IPS-NIHi7 (cell line): ENCODE results near the gene RCBTB2.

ENCODE experiments used
- DNase-seq: peaks from one replicate; pipeline ENCODE4 v3.0.0; 2012; ENCODE audit warnings: mixed read lengths; ENCODE audit errors: extremely low spot score

RCBTB2 gene

GRCh38 chr13:48531416-48532255 lies 1.2 kb downstream of the RCBTB2 start:
- no peak for DNase-seq

GRCh38 chr13:48530833-48531232 lies 2.0 kb downstream of the RCBTB2 start:
- no peak for DNase-seq

- DNase-seq: no peak
Measured at GRCh38 chr13:48528720-48529119, 4.2 kb downstream of the RCBTB2 start.

DNA sequence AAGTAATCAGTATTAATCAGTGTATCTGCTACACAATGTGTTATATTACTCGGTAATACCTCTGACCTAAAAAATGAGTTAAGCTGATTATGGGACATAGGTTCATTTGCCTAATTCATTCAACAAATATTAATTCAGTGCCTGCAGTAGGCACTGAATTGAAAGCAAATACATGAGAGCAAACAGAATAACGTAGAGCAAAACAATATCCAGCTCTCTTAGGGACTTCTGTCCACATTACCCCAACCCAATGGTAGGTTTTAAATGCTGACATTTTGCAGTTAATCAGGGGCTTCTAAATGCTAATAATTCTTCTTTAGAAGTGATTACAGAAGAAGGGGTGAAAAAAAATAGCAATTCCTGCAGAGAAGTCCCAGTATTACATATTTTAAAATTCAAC lies 4.9 kb downstream of the RCBTB2 start:
- DNase-seq: no peak

- DNase-seq: no peak
Measured at GRCh38 chr13:48526286-48526685, 6.6 kb downstream of the RCBTB2 start.

DNA sequence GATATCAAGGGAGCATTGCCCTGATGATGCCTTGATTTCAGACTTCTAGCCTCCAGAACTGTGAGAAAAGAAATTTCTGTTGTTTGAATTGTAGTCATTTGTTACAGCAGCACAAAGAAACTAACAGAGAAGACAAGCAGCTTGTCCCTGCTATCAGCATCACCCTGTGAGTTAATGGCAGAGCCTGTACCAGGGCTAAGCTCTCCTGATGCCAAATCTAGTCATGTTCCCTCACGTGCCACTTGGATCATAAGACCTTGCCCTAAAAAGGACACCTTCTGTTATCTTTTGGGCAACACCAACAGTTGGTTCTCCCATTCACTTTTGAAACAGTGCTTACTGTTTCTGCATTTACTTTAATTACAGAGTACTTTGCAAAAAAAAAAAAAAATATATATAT lies 14.8 kb downstream of the RCBTB2 start:
- DNase-seq: no peak

DNA sequence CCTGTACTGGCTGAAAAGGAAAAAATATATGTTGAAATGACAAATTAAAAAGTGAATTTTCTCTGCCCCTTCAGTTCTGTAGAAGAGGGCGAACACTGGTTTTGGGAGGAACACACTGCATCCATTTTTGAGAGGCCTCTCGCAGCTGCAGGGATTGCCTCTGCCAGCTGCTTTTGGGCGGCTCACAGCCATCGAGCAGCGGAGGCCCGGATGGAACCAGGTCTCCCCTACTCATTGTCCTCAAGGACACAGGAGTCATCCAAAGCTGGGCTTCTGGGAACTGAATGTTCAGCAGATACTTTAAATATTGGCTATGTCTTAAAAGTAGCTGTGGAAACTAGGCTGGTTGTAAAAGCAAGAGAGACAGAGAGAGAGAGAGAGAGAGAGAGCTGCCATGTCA lies 17.1 kb downstream of the RCBTB2 start:
- DNase-seq: no peak

- DNase-seq: no peak
Measured at GRCh38 chr13:48514793-48515192, 18.1 kb downstream of the RCBTB2 start.

DNA sequence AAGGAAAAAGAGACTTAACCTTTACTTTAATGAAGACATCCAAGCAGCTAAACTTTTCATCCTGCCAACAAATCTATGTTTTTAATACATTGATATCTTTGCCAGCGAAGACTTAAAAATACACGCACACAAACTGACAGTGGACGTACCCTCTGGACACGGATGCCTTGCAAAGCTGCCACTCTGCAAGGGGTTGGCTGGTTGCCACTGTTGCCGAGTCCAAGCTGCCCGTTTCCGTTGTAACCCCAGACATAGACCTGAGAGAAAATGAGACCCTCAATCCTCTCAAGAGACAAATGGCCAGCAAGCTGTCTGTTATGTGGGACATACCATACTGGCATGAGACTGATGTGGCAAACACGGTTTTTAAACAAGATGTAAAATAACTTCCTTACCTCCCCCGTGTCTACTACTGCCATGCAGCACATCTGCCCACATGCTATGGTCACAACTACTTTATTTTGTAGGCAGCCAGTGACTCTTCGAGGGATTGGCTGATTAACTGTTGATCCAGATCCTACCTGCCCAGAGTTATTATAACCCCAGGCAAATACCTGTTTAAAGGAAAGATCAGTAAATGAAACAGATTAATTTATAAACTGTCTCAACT lies 21.2 kb downstream of the RCBTB2 start:
- DNase-seq: no peak

DNA sequence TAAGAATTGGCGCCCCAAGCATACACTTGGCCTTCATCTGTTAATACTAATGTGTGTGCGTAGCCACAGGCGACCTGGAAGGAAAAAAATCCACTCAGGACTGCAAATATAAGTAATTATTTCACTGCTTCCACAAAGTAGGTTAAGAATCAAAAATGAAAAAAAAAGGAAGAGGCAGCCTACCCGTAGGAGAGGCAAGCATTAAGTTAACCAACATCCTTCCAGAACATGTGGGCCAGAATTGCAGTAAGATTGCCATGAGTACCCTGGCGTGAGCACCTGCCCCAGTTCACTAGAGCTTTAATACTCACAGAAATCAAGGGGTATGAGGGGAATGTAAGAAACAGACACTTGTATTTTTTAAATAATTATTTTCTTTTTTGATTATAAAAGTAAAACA lies 22.2 kb downstream of the RCBTB2 start:
- DNase-seq: no peak

DNA sequence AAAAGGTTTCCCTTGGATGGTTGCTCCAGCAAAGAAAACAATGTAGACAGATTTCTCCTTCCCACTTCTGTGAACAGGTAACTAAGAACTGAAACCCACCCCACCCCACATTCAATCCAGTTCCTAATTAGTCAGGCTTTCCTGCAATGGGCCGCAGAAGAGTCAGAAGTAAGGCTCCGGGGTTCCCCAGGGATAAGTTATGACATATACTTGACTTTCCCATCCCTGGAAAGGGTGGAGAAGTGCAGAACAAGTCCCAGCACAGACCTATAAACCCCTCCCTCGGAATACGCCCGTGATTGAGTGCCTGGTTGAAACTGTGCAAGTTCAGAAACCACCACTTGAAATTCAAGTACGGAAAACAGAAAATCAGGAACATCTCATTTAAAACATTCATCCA lies 24.9 kb downstream of the RCBTB2 start:
- no peak for DNase-seq

GRCh38 chr13:48507021-48507420 lies 25.9 kb downstream of the RCBTB2 start:
- DNase-seq: no peak

- no peak for DNase-seq
Measured at GRCh38 chr13:48506092-48506701, 26.7 kb downstream of the RCBTB2 start.

DNA sequence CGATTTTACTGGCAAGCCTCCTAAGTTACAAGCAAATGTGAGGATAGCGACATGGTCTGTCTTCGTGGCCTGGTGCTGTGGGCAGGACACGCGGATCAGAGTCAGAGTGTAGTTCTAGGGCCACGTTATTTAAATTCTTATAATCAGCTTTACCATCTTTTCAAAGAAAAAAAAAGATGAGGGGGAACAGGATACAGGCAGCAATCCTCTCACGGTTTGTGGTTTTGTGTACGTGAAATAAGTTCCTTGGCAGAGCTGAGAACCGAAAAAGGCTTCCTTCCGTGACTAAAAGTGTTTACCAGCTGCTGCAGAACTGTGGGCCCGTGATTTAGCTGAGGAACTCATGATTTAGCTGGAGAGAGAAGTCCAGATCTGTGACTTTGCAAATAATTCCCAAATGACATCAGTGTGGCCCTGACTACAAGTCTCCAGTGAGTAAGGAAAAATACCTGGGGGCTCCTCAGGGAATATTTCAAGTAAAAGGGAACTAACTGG lies 27.2 kb downstream of the RCBTB2 start:
- DNase-seq: no peak

- DNase-seq: peak; percentile 27
Measured at GRCh38 chr13:48505012-48505411, 27.9 kb downstream of the RCBTB2 start.

- DNase-seq: peak; percentile 22
Measured at GRCh38 chr13:48504606-48505005, 28.3 kb downstream of the RCBTB2 start.

- no peak for DNase-seq
Measured at GRCh38 chr13:48502601-48503319, 30.1 kb downstream of the RCBTB2 start.

DNA sequence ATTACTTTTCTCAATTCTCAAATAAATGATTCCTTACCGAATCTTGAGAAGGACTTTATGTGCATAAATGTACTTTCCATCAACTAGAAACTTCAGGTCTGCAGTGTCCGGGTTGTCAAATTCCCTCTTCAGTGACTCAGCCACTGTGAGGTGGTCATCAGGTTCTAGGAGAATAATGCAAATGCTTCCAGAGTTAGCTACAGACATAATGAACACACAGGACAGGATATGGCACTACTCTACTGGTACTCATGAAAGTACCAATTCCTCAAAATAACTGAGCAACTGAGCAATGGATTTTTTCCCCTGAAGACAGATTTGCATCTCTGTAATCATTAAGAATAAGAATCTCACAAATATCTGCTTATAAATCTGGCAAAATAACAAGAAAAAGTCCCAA lies 31.2 kb downstream of the RCBTB2 start:
- no peak for DNase-seq

GRCh38 chr13:48500652-48501197 lies 32.2 kb downstream of the RCBTB2 start:
- DNase-seq: no peak

DNA sequence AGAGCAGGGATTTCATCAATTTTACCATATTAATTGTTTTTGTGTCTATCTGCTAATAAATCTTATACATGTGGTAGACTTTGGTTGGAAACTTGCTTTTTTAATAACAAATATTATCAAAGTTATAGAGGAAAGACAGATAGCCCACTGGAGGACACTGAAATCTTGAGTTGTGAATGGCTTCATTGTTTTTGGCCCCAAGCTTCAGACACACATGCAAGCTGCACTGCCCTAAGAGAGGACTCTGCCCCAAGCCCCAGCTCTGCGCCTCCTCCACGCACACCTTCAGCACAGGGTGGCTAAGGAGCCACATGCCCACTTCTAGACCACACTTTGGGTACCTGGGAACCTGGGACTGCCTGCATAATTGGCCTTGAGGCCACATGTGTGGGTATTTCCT lies 35.2 kb downstream of the RCBTB2 start:
- no peak for DNase-seq

GRCh38 chr13:48496271-48497161 lies 36.4 kb downstream of the RCBTB2 start:
- no peak for DNase-seq
